OCI-LY3 (cell line): Measurements from ENCODE around the gene OBSCN.

Experiments
- H2AFZ ChIP-seq: fragments of 200-600, 300-600 bp; shearing (Covaris generic); 2 replicates; pipeline ENCODE4 v1.6.0; 2014; ENCODE audit warnings: antibody characterized with exemption, low read depth, low read length
- H3K27ac ChIP-seq: fragments of 200-600, 300-600 bp; sonication (generic); 2 replicates; pipeline ENCODE4 v1.5.1; 2014; ENCODE audit warnings: mild to moderate bottlenecking, low read length, moderate library complexity, mixed read lengths
- H3K27me3 ChIP-seq: fragments of 200-600, 300-600 bp; sonication (generic); 2 replicates; pipeline ENCODE4 v1.6.1; 2014; ENCODE audit warnings: low read depth, low read length, mixed read lengths
- H3K36me3 ChIP-seq: fragments of 200-600, 300-600 bp; sonication (generic); replicated peaks from 2 replicates; pipeline ENCODE3; 2014; ENCODE audit warnings: low read depth, low read length, mixed read lengths
- H3K4me1 ChIP-seq: fragments of 300-600, 200-600 bp; sonication (generic); 2 replicates; pipeline ENCODE4 v1.6.1; 2014; ENCODE audit warnings: low read length, mixed read lengths
- H3K4me2 ChIP-seq: fragments of 200-600, 300-600 bp; sonication (generic); 2 replicates; pipeline ENCODE4 v1.6.1; 2014; ENCODE audit warnings: low read length, mixed read lengths
- H3K4me3 ChIP-seq: fragments of 300-600, 200-600 bp; sonication (generic); 2 replicates; pipeline ENCODE4 v1.5.1; 2014; ENCODE audit warnings: antibody characterized with exemption, mild to moderate bottlenecking, low read length, moderate library complexity
- H3K79me2 ChIP-seq: fragments of 300-600, 200-600 bp; shearing (Covaris generic); 2 replicates; pipeline ENCODE4 v1.6.1; 2014; ENCODE audit warnings: mild to moderate bottlenecking, low read length, mixed read lengths
- H3K9ac ChIP-seq: fragments of 300-600, 200-600 bp; shearing (Covaris generic); 2 replicates; pipeline ENCODE4 v1.6.0; 2014; ENCODE audit warnings: mild to moderate bottlenecking, low read length, moderate library complexity
- H3K9me3 ChIP-seq: fragments of 200-600, 300-600 bp; shearing (Covaris generic); 2 replicates; pipeline ENCODE4 v1.6.1; 2014; ENCODE audit warnings: low read length, mixed read lengths; ENCODE audit not compliant: insufficient read depth
- H4K20me1 ChIP-seq: fragments of 200-600, 300-600 bp; sonication (generic); 2 replicates; pipeline ENCODE4 v1.6.1; 2016; ENCODE audit warnings: low read length, mixed read lengths; ENCODE audit not compliant: insufficient read depth
- EZH2phosphoT487 ChIP-seq: fragments of 200-600 bp; shearing (Covaris generic); IDR thresholded peaks from 2 replicates; pipeline ENCODE4 v1.6.1; 2018; ENCODE audit warnings: antibody characterized with exemption, mixed run types, low read depth
- TF ChIP-seq, protein P1 (sequence below): fragments of 200-600, 300-600 bp; sonication (generic); IDR thresholded peaks from 2 replicates; pipeline ENCODE4 v1.5.1; 2014; ENCODE audit warnings: antibody characterized with exemption, low read length, low read depth

OBSCN gene

DNA sequence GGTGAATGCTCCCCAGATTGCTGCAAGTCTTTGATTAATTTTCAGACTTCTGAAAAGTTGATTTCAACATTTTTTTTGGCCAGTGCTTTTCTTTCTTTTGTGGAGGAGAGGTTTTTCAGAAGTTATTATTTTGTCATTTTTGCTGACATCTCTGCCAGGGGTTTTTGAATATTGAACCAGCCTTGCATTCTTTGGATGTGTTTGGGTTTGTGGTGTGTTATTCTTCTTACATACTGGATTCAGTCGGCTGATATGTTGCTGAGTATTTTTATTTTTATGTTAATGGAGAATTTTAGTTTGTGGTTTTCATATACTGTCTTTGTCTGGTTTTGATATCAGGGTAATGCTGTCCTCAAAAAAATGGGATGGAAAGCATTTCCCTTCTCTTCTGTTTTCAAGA is 25.3 kb downstream of the OBSCN start:
- Histone ChIP-seq H3K27ac (no peak overlapping the region), H3K4me2 (no peak overlapping the region), H3K9ac (no peak overlapping the region), H3K79me2 (no peaks in the 10 kb centered on the region), H3K4me3 (no peak overlapping the region), H2AFZ (no peak overlapping the region), H3K9me3 (no peaks in the 10 kb centered on the region), H3K36me3 (no peaks in the 10 kb centered on the region), H3K27me3 (0 out of 2 replicates have a peak, but pooled peaks cover 3% of the 10 kb centered on the region), H3K4me1 (no peaks in the 10 kb centered on the region), H4K20me1 (no peaks in the 10 kb centered on the region)
- TF ChIP-seq, protein P1, sequence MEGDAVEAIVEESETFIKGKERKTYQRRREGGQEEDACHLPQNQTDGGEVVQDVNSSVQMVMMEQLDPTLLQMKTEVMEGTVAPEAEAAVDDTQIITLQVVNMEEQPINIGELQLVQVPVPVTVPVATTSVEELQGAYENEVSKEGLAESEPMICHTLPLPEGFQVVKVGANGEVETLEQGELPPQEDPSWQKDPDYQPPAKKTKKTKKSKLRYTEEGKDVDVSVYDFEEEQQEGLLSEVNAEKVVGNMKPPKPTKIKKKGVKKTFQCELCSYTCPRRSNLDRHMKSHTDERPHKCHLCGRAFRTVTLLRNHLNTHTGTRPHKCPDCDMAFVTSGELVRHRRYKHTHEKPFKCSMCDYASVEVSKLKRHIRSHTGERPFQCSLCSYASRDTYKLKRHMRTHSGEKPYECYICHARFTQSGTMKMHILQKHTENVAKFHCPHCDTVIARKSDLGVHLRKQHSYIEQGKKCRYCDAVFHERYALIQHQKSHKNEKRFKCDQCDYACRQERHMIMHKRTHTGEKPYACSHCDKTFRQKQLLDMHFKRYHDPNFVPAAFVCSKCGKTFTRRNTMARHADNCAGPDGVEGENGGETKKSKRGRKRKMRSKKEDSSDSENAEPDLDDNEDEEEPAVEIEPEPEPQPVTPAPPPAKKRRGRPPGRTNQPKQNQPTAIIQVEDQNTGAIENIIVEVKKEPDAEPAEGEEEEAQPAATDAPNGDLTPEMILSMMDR = no peak
- no peak for TF ChIP-seq EZH2phosphoT487

DNA sequence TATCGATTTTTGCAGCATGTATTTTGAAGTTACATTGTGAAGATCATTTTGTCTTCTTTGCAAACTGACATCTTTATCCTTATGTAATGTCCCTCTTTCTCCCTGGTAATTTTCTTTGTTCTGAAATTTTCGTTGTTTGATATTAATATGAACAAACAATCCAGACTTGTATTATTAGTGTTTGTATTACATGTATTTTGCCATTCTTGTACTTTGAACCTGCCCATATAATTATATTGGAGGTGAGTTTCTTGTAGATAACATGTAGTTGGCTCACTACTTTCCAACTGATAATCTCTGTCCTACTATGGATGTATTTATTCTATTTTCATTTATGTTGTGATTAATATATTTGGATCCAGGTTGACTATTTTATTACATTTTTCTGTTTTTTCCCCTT is 27.1 kb downstream of the OBSCN start:
- no peak overlapping the region for H3K9ac ChIP-seq
- H3K36me3 ChIP-seq = no peaks in the 10 kb centered on the region
- H3K4me2 ChIP-seq = no peak overlapping the region
- no peaks in the 10 kb centered on the region for H4K20me1 ChIP-seq
- H3K4me3 ChIP-seq = no peak overlapping the region
- no peaks in the 10 kb centered on the region for H3K9me3 ChIP-seq
- H3K27me3 ChIP-seq = 0 out of 2 replicates have a peak, but pooled peaks cover 3% of the 10 kb centered on the region
- TF ChIP-seq, protein P1 = no peak
- TF ChIP-seq EZH2phosphoT487 = no peak
- H2AFZ ChIP-seq = no peak overlapping the region
- no peaks in the 10 kb centered on the region for H3K79me2 ChIP-seq
- H3K27ac ChIP-seq = no peak overlapping the region
- no peaks in the 10 kb centered on the region for H3K4me1 ChIP-seq

DNA sequence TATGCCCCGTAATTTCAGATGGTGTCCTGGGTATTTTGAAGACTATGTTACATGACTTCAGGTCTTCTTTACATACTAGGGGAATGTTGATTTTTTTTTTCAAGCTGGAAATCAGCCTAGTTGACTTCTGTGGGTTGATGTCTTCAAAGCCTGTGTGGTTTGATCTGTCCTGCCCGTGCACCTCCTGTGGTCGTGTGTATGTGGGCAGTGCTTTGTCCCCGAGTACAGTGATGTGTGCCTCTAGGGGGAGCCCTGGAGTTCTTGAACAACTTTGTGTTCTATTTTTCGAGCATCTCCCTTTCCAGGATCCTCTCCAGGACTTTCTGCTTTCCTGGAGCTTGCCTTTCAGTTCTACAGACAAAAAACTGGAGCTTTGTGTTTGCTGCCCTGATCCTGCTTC is 28.9 kb downstream of the OBSCN start:
- Histone ChIP-seq H3K27me3 (0 out of 2 replicates have a peak, but pooled peaks cover 3% of the 10 kb centered on the region), H3K4me1 (no peaks in the 10 kb centered on the region), H3K79me2 (no peaks in the 10 kb centered on the region), H3K36me3 (no peaks in the 10 kb centered on the region), H2AFZ (no peak overlapping the region), H4K20me1 (no peaks in the 10 kb centered on the region), H3K9me3 (peaks cover 5% of the 10 kb centered on the region), H3K9ac (no peak overlapping the region), H3K4me3 (no peak overlapping the region), H3K27ac (no peak overlapping the region), H3K4me2 (no peak overlapping the region)
- TF ChIP-seq, protein P1 = peak; percentile 41
- no peak for TF ChIP-seq EZH2phosphoT487

DNA sequence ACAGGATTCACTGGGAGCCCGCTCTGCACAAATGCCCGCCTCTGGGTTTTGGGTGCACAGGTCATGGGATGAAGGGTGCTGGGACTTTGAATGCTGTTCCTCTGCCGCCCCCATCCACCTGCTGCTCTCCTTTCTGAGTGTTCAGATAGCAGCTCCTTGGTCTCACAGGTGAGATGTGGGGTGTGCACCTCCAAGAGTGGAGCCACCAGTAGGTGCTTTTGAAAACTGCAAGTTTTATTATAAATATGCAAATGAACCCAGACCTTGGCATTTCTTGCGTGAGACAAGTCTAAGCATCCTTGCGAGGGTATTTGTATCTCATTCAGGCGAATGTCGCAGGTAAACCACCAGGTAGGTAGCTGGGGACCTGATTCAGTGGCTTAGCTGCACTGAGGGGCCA is 30.2 kb downstream of the OBSCN start:
- Histone ChIP-seq H3K36me3 (no peaks in the 10 kb centered on the region), H3K27ac (no peak overlapping the region), H3K4me1 (no peaks in the 10 kb centered on the region), H2AFZ (no peak overlapping the region), H3K4me3 (no peak overlapping the region), H3K9me3 (peaks cover 12% of the 10 kb centered on the region), H4K20me1 (no peaks in the 10 kb centered on the region), H3K79me2 (no peaks in the 10 kb centered on the region), H3K4me2 (no peak overlapping the region), H3K9ac (no peak overlapping the region), H3K27me3 (0 out of 2 replicates have a peak, but pooled peaks cover 3% of the 10 kb centered on the region)
- no peak for TF ChIP-seq EZH2phosphoT487
- TF ChIP-seq, protein P1 = no peak
